Measurements from ENCODE around the gene GSTO1. TPM values are rescaled to one million over a fixed set of nuclear protein-coding genes. Genes with fewer than 3 reads are reported as not detected.
"Not testable (repeated sequence)": the region's sequence is repeated elsewhere in the genome, so short reads cannot be mapped to it uniquely, and the experiment has no call there.

The GSTO1 gene
- total RNA-seq, 3 donors from 2014 or later (not counting 1 experiment from before 2014, with no cell fraction given) = 27.8 to 38.0 (median 31.5) TPM

DNA sequence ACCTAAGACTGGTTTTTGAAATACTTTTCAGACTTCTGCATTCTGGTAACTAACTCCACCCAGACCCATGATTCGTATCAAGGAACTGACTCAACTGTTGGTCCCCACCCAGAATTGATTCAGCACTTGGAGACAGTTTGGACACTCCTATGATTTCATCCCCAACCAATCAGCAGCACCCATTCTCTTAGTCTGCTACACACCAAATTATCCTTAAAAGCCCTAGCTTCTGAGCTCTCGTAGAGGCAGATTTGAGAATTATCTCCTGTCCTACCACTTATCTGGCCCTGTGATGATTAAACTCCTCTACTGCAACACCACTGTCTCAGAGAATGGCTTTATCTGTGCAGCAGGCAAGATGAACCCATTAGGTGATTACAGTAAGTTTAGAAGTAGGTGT lies 7.7 kb upstream of the GSTO1 start:
- Mint-ChIP-seq H3K4me3 (no peak overlapping the region), H3K9me3 (no peaks in the 10 kb centered on the region), H3K27ac (no peak overlapping the region), H3K27me3 (ENCODE audit: low read depth in 2 of 2) (peaks cover 20 to 42% of the 10 kb centered on the region in 2 donors), H3K36me3 (no peaks in the 10 kb centered on the region), H3K4me1 (no peaks in the 10 kb centered on the region)
- no peaks in the 10 kb centered on the region for H3K36me3 ChIP-seq (ENCODE audit: control insufficient read depth, insufficient read depth, low read length)
- peaks cover 4% of the 10 kb centered on the region for H3K27me3 ChIP-seq (ENCODE audit: control insufficient read depth, insufficient read depth, low read length)
- 59% methylated on average over 2 of the region's 2 CpGs for WGBS (ENCODE audit: insufficient coverage)
- intact Hi-C loops (cut with micrococcal nuclease) = no loop called here
- TF ChIP-seq CTCF (IDR thresholded peaks at IDR 0.05) = no peak
- DNase-seq (no peak), ATAC-seq (peak; percentile 42 to 87 (median 58))
- no peak overlapping the region for H3K4me3 ChIP-seq (ENCODE audit: low read length)
- no peak overlapping the region for H3K27ac ChIP-seq (ENCODE audit: low read length)
- no peaks in the 10 kb centered on the region for H3K4me1 ChIP-seq (ENCODE audit: control insufficient read depth, insufficient read depth, low read length)
- no peaks in the 10 kb centered on the region for H3K9me3 ChIP-seq (ENCODE audit: control insufficient read depth, insufficient read depth, low read length)

GRCh38 chr10:104247513-104248146 lies 7.1 kb upstream of the GSTO1 start:
- Mint-ChIP-seq H3K27ac (no peak overlapping the region), H3K36me3 (no peaks in the 10 kb centered on the region), H3K4me1 (no peaks in the 10 kb centered on the region), H3K27me3 (ENCODE audit: low read depth in 2 of 2) (peaks cover 21 to 39% of the 10 kb centered on the region in 2 donors), H3K4me3 (no peak overlapping the region), H3K9me3 (no peaks in the 10 kb centered on the region)
- no peak for DNase-seq
- Histone ChIP-seq H3K27ac (ENCODE audit: low read length) (no peak overlapping the region), H3K36me3 (ENCODE audit: control insufficient read depth, insufficient read depth, low read length) (no peaks in the 10 kb centered on the region), H3K27me3 (ENCODE audit: control insufficient read depth, insufficient read depth, low read length) (peaks cover 4% of the 10 kb centered on the region), H3K9me3 (ENCODE audit: control insufficient read depth, insufficient read depth, low read length) (no peaks in the 10 kb centered on the region), H3K4me3 (ENCODE audit: low read length) (no peak overlapping the region), H3K4me1 (ENCODE audit: control insufficient read depth, insufficient read depth, low read length) (no peaks in the 10 kb centered on the region)
- WGBS (ENCODE audit: insufficient coverage) = 17% methylated on average over 1 of the region's 3 CpGs
- intact Hi-C loops (cut with micrococcal nuclease) = no loop called here
- TF ChIP-seq CTCF (IDR thresholded peaks at IDR 0.05) = no peak
- ATAC-seq = peak in 2 of 3 donors; percentile 18 to 80

DNA sequence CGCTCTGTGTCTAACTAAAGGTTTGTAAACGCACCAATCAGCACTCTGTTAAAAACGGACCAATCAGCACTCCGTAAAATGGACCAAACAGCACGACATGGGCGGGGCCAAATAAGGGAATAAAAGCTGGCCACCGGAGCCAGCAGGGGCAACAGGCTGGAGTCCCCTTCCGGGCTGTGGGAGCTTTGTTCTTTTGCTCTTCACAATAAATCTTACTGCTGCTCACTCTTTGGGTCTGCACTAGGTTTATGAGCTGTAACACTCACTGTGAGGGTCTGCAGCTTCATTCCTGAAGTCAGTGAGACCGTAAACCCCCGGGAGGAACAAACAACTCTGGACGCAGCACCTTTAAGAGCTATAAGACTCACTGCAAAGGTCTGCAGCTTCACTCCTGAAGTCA lies 5.8 kb upstream of the GSTO1 start:
- intact Hi-C loops (cut with micrococcal nuclease); H3K36me3 Mint-ChIP-seq; ATAC-seq: not testable (repeated sequence)

DNA sequence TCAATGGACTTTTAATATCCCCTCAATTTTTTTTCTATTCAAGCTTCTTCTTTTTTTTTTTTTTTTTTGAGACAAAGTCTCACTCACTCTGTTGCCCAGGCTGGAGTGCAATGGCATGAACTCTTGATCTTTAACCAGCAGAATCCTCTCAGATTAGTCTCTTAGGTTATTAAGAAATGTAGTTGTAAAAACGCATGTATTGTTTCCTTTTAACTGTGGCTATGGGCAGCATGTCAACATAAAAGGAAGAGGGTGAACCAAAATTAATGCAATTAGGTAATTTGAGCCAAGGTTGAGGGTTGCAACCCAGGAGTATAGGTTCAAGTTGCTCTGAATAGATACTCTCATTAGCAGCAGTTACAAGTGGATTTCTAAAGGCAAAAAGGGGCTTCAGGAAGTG lies 4.3 kb upstream of the GSTO1 start:
- Mint-ChIP-seq H3K4me3 (no peak overlapping the region), H3K4me1 (peaks cover 15 to 17% of the 10 kb centered on the region in 2 donors), H3K27me3 (ENCODE audit: low read depth in 2 of 2) (peaks cover 15 to 32% of the 10 kb centered on the region in 2 donors), H3K27ac (no peak overlapping the region), H3K36me3 (no peaks in the 10 kb centered on the region), H3K9me3 (no peaks in the 10 kb centered on the region)
- no peak for ATAC-seq
- 54% methylated on average over 1 of the region's 1 CpG for WGBS (ENCODE audit: insufficient coverage)
- Histone ChIP-seq H3K27me3 (ENCODE audit: control insufficient read depth, insufficient read depth, low read length) (peaks cover 4% of the 10 kb centered on the region), H3K9me3 (ENCODE audit: control insufficient read depth, insufficient read depth, low read length) (no peaks in the 10 kb centered on the region), H3K36me3 (ENCODE audit: control insufficient read depth, insufficient read depth, low read length) (no peaks in the 10 kb centered on the region), H3K4me1 (ENCODE audit: control insufficient read depth, insufficient read depth, low read length) (peaks cover 5% of the 10 kb centered on the region), H3K27ac (ENCODE audit: low read length) (no peak overlapping the region), H3K4me3 (ENCODE audit: low read length) (no peak overlapping the region)
- no peak for DNase-seq
- TF ChIP-seq CTCF (IDR thresholded peaks at IDR 0.05) = no peak
- intact Hi-C loops (cut with micrococcal nuclease) = no loop called here

More for the DNA sequence above, 5.8 kb upstream of the GSTO1 start:
- DNase-seq; H3K36me3 ChIP-seq (ENCODE audit: control insufficient read depth, insufficient read depth, low read length); H3K27me3 ChIP-seq (ENCODE audit: control insufficient read depth, insufficient read depth, low read length); H3K4me1 ChIP-seq (ENCODE audit: control insufficient read depth, insufficient read depth, low read length); H3K9me3 Mint-ChIP-seq; H3K27ac ChIP-seq (ENCODE audit: low read length); H3K27ac Mint-ChIP-seq; H3K4me3 ChIP-seq (ENCODE audit: low read length); H3K4me1 Mint-ChIP-seq; H3K4me3 Mint-ChIP-seq; H3K9me3 ChIP-seq (ENCODE audit: control insufficient read depth, insufficient read depth, low read length): not testable (repeated sequence)
- peaks cover 15 to 32% of the 10 kb centered on the region in 2 donors for H3K27me3 Mint-ChIP-seq (ENCODE audit: low read depth in 2 of 2)
- WGBS (ENCODE audit: insufficient coverage) = 89% methylated on average over 11 of the region's 11 CpGs

Data from natural killer cell (primary cell).